ENCODE data around the gene ST3GAL3.

ST3GAL3 gene

DNA sequence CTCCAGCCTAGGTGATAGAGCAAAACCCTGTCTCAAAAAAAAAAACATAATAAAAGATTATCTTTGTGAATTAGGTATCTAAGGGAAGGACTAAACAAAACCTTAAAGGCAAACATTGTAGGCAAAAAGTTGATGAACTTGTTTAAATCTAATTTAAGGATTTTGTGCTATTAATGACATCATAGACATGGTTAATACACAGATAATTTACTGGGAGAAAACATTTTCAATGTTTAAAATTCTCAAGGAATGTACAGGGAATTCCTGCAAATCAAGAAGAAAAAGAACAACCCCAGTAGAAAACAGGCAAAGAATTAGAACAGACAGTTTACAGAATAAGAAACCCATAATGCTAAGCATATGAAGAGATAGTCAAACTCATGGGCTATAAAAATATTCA lies 47.6 kb downstream of the ST3GAL3 start:
- TF ChIP-seq, protein P1, sequence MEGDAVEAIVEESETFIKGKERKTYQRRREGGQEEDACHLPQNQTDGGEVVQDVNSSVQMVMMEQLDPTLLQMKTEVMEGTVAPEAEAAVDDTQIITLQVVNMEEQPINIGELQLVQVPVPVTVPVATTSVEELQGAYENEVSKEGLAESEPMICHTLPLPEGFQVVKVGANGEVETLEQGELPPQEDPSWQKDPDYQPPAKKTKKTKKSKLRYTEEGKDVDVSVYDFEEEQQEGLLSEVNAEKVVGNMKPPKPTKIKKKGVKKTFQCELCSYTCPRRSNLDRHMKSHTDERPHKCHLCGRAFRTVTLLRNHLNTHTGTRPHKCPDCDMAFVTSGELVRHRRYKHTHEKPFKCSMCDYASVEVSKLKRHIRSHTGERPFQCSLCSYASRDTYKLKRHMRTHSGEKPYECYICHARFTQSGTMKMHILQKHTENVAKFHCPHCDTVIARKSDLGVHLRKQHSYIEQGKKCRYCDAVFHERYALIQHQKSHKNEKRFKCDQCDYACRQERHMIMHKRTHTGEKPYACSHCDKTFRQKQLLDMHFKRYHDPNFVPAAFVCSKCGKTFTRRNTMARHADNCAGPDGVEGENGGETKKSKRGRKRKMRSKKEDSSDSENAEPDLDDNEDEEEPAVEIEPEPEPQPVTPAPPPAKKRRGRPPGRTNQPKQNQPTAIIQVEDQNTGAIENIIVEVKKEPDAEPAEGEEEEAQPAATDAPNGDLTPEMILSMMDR (conservative IDR thresholded peaks at IDR 0.05; ENCODE audit: low read length) = no peak
- H3K4me3 ChIP-seq (ENCODE audit: low read length) = no peak overlapping the region
- no peak for DNase-seq (ENCODE audit: low read depth)

DNA sequence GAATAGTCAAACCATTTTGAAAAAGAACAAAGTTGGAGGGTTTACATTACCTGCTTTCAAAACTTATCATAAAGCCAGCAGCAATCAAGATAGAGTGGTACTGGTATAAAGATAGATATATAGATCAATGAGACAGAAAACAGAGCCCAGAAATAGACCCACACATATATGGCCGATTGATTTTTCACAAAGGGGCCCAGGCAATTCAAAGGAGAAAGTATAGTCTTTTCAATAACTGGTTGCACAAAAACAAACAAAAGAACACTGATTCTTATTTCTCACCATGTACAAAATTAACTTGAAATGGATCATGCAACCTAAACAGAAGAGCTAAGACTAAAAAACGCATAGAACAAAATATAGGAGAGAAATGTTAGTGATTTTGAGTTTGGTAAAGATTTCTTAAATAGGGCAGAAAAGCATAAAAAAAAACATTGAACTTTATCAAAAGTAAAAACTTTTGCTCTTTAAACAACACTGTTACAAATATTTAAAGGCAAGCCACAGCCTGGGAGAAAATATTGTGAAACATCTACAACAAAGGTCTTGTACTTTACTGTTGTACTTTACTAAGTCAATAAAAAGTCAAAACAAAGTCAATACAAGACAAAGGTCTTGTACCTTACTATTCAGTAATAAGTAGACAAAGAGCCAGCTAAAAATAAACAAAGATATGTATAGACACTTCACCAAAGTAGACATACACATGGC lies 50.2 kb downstream of the ST3GAL3 start:
- TF ChIP-seq, protein P1 (conservative IDR thresholded peaks at IDR 0.05; ENCODE audit: low read length) = no peak
- DNase-seq (ENCODE audit: low read depth) = no peak
- no peak overlapping the region for H3K4me3 ChIP-seq (ENCODE audit: low read length)

DNA sequence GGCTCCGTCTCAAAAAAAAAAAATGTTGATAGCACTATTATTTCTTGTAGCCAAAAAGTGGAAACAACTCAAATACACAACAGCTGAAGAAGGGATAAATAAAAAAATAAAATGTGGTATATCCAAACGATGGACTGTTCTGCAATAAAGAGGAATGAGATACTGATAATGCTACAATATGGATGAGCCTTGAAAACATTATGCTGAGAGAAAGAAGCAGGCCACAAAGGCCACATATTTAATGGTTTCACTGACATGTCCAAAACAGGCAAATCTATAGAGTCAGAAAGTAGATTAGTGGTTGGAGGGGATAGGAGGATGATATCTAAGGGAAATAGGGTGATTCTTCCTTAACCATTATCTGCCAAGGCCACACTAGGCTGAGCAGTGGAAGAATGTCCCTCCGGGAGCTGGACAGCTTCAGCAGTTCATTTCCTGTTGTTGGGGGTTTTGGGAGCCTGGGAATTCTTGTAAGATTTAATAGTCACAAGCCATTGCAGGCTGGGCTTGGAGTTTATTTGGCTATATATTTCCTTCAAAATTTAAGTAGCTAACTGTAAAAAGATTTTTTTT lies 53.5 kb downstream of the ST3GAL3 start:
- TF ChIP-seq, protein P1 (conservative IDR thresholded peaks at IDR 0.05; ENCODE audit: low read length) = no peak
- H3K4me3 ChIP-seq (ENCODE audit: low read length) = no peak overlapping the region
- peak; percentile 16 for DNase-seq (ENCODE audit: low read depth)

DNA sequence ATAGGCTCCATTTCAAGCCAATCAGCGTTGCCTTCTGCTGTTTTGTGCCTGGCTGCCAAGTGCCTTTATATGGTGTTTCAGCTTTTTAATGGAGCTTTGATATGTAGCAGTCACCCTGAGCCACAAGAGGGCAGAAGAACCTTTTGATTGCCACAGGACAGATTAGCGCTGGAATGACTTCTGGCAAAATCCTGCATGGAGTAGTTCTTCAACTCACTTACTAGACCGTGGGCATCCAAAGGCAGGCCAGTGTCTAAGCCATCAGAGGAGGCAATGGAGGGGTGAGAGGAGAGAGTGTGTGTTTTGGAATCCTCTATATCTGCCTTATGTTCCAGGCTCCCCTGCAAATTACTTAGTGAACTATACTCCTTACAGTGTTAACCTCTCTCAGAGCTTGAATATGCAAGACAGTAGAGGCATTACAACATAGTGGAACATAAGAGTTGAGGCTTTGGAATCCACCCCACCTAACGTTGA lies 56.2 kb downstream of the ST3GAL3 start:
- TF ChIP-seq, protein P1 (conservative IDR thresholded peaks at IDR 0.05; ENCODE audit: low read length) = peak; percentile 95

DNA sequence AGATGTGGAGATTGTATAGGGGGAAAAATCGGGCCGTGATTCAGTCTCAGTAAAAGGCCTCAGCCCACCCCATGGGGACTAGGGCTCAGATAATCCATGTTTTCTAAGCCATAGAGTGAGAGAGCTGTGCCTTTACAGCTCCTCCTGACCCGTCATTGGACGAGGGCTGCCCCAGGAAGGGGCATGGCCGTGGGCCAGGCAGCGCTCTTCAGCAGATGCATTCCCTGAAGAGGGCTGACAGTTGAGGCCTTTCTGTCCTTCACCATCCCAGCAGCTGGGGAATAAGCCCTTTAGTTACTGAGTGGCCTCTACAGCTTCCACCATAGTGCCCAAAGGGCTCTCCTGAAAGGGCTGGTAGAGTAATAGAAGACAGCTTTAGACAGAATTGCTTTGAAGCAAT lies 57.2 kb downstream of the ST3GAL3 start:
- TF ChIP-seq, protein P1 (conservative IDR thresholded peaks at IDR 0.05; ENCODE audit: low read length) = no peak
- no peak for DNase-seq (ENCODE audit: low read depth)
- no peak overlapping the region for H3K4me3 ChIP-seq (ENCODE audit: low read length)

More for the DNA sequence above, 56.2 kb downstream of the ST3GAL3 start:
- peak; percentile 89 for DNase-seq (ENCODE audit: low read depth)
- H3K4me3 ChIP-seq (ENCODE audit: low read length) = no peak overlapping the region

DNA sequence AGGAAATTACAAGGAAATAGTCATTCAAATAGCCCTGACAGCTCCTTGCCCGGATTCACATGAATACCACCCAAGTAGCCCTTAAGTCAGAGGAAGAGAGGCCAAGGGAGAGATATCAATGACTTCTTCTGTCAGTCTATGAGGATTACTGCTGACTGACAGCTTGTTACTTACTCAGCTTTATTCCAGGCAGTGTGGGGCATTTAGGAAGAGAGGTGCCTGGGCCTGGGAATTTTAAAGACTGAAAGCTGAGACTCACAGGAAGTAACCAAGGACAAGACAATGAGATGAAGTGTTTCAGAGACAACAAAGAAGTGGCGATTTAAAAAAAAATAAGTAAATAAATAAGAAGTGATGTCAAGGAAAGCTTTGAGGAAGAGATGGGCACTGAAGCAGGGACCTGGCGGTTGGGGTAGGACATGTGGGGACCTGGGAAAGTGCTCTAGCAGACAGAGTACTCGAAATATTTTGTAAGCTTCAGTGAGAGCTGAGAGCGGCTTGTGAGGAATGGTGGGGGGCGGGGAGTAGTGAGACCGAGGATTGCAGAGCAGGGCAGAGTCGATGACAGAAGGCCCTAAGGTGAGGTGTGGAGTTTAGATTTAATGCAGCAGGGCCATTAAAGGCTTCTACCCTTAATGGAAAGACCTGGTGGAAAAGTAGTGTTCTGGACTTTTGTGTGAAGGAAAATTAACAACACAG lies 58.9 kb downstream of the ST3GAL3 start:
- DNase-seq (ENCODE audit: low read depth) = no peak
- TF ChIP-seq, protein P1 (conservative IDR thresholded peaks at IDR 0.05; ENCODE audit: low read length) = no peak
- no peak overlapping the region for H3K4me3 ChIP-seq (ENCODE audit: low read length)

Measured in AG10803 (cell line).